SU-DHL-6 (cell line): ENCODE results near the gene MANSC4.

Source experiments
- CTCF ChIP-seq: fragments of 200-600 bp; sonication (generic); IDR thresholded peaks from one replicate; pipeline ENCODE4 v1.5.1; 2017; ENCODE audit warnings: antibody characterized with exemption, mild to moderate bottlenecking, low read length, moderate library complexity; ENCODE audit not compliant: insufficient read depth, poor library complexity, severe bottlenecking
- EZH2phosphoT487 ChIP-seq: fragments of 200-600 bp; sonication (generic), shearing (Covaris generic); conservative IDR thresholded peaks from 2 replicates; pipeline ENCODE4 v1.6.1; 2018; ENCODE audit warnings: mild to moderate bottlenecking, antibody characterized with exemption, low read length, moderate library complexity, mixed read lengths

DNA sequence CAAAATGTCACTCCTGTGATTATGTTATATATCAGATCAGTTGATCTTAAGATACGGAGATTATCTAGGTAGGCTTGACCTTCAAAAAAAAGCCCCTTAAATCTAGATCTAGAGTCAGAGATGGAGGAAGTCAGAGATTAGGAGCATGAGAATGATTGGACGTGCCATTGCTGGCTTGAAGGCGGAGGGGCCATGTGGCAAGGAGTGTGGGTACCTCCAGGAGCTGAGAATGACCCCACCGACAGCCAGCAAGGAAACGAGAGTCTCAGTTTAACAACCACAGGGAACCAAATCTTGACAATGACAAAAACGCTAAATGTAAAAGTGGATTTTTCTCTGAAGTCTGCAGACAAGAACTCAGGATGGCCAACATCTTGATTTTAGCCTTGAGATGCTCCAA lies 32.5 kb upstream of the MANSC4 start:
- TF ChIP-seq EZH2phosphoT487 (no peak), CTCF (no peak)
